Esophagus squamous epithelium (tissue), 4 donors: ENCODE data around the gene TGM5.

Experiments used
- CTCF ChIP-seq, 6 experiments: fragments of 450-650 bp in 4 of 6; fragments of 200-600 bp in 2 of 6; sonication (generic) in 2 of 6; IDR thresholded peaks; one replicate each; pipeline ENCODE4 v1.5.1; 2016 to 2019; ENCODE audit warnings: antibody characterized with exemption in 6 of 6, mild to moderate bottlenecking in 4 of 6, moderate library complexity in 4 of 6
- POLR2A ChIP-seq, 4 donors: fragments of 450-650 bp; IDR thresholded peaks; one replicate each; pipeline ENCODE4 v1.6.1; 2017; ENCODE audit warnings: antibody characterized with exemption in 4 of 4, mild to moderate bottlenecking in 4 of 4, moderate library complexity in 3 of 4

- TF ChIP-seq CTCF (IDR thresholded peaks at IDR 0.05) (no peak), POLR2A (IDR thresholded peaks at IDR 0.05) (no peak)
Measured at GRCh38 chr15:43281926-43282602, 15.3 kb upstream of the TGM5 start.
